H1 (cell line): ENCODE data around the gene STIM1. TPM values are rescaled to one million over a fixed set of nuclear protein-coding genes. Genes with fewer than 3 reads are reported as not detected.

Experiments
- POLR2A ChIP-seq, 2 experiments: IDR thresholded peaks; 1 replicate in 1 of 2; 2 replicates in 1 of 2; pipeline ENCODE4 v1.6.1; 2011; ENCODE audit warnings: low read depth in 2 of 2, low read length in 2 of 2, mild to moderate bottlenecking in 2 of 2; ENCODE audit errors: control extremely low read depth in 1 of 2
- RFX5 ChIP-seq: IDR thresholded peaks from 2 replicates; pipeline ENCODE4 v1.6.1; 2011; ENCODE audit warnings: low read depth, low read length, improper control_type of control experiment, borderline replicate concordance
- polyA plus RNA-seq, 7 experiments: library from polyadenylated mRNA; depleted of rRNA in 3 of 7; stranded (reverse) in 5 of 7; unstranded in 2 of 7; fragments of >200 nt in 5 of 7; fragments of 200-250 nt in 2 of 7; gene quantifications; 1 replicate in 5 of 7; 2 replicates in 1 of 7; 4 replicates in 1 of 7; pipeline versions ENCODE4 v1.2.1 to v1.2.3, GENCODE V29; 2011 to 2013; ENCODE audit warnings: missing spikeins in 2 of 7, mixed read lengths in 2 of 7
- total RNA-seq: library from RNA; stranded (reverse); fragmentation: NEBNext Ultra II Directional; extraction: Animal tissue kit (Norgen Biotek cat#: 25700); gene quantifications from 2 replicates; pipeline ENCODE4 v1.2.1, GENCODE V29; 2021
- TF ChIP-seq, protein P1 (sequence below): fragments of 300-600 bp; sonication (generic); IDR thresholded peaks from 2 replicates; pipeline ENCODE4 v1.7.1; 2012; ENCODE audit warnings: low read length, moderate library complexity, mild to moderate bottlenecking, inconsistent platforms; ENCODE audit not compliant: insufficient replicate concordance

Gene STIM1
- total and polyA plus RNA-seq, 2 of the 8 experiments (the other 6 are each of a cell fraction or from before 2014, with no cell fraction given): 11.1 to 12.2 TPM

DNA sequence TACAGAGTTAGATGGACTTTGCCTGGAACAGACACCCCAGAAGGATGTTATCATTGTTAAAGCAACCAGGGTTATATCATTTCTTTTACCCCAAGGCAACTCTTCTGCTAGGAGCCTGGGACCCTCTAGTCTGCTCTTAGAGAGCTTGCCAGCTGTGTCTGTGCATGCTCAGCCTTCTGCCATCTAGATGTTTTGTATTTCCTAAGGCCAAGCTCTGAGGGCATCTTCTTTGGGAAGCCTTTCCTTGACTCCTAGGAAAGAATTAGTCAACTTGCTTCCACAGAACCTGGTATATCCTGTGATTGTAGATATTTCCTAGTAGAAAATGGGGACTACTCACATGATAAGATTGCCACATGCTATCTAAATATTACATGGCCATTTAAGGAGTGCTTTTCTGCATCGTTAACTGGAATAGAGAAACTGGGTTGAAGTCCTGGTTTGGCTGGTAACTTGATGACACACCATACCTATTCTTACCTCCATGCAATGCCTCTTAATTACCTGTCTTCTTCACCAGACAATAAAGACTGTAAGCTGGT is 87.6 kb downstream of the STIM1 start (continued):
- TF ChIP-seq, protein P1, sequence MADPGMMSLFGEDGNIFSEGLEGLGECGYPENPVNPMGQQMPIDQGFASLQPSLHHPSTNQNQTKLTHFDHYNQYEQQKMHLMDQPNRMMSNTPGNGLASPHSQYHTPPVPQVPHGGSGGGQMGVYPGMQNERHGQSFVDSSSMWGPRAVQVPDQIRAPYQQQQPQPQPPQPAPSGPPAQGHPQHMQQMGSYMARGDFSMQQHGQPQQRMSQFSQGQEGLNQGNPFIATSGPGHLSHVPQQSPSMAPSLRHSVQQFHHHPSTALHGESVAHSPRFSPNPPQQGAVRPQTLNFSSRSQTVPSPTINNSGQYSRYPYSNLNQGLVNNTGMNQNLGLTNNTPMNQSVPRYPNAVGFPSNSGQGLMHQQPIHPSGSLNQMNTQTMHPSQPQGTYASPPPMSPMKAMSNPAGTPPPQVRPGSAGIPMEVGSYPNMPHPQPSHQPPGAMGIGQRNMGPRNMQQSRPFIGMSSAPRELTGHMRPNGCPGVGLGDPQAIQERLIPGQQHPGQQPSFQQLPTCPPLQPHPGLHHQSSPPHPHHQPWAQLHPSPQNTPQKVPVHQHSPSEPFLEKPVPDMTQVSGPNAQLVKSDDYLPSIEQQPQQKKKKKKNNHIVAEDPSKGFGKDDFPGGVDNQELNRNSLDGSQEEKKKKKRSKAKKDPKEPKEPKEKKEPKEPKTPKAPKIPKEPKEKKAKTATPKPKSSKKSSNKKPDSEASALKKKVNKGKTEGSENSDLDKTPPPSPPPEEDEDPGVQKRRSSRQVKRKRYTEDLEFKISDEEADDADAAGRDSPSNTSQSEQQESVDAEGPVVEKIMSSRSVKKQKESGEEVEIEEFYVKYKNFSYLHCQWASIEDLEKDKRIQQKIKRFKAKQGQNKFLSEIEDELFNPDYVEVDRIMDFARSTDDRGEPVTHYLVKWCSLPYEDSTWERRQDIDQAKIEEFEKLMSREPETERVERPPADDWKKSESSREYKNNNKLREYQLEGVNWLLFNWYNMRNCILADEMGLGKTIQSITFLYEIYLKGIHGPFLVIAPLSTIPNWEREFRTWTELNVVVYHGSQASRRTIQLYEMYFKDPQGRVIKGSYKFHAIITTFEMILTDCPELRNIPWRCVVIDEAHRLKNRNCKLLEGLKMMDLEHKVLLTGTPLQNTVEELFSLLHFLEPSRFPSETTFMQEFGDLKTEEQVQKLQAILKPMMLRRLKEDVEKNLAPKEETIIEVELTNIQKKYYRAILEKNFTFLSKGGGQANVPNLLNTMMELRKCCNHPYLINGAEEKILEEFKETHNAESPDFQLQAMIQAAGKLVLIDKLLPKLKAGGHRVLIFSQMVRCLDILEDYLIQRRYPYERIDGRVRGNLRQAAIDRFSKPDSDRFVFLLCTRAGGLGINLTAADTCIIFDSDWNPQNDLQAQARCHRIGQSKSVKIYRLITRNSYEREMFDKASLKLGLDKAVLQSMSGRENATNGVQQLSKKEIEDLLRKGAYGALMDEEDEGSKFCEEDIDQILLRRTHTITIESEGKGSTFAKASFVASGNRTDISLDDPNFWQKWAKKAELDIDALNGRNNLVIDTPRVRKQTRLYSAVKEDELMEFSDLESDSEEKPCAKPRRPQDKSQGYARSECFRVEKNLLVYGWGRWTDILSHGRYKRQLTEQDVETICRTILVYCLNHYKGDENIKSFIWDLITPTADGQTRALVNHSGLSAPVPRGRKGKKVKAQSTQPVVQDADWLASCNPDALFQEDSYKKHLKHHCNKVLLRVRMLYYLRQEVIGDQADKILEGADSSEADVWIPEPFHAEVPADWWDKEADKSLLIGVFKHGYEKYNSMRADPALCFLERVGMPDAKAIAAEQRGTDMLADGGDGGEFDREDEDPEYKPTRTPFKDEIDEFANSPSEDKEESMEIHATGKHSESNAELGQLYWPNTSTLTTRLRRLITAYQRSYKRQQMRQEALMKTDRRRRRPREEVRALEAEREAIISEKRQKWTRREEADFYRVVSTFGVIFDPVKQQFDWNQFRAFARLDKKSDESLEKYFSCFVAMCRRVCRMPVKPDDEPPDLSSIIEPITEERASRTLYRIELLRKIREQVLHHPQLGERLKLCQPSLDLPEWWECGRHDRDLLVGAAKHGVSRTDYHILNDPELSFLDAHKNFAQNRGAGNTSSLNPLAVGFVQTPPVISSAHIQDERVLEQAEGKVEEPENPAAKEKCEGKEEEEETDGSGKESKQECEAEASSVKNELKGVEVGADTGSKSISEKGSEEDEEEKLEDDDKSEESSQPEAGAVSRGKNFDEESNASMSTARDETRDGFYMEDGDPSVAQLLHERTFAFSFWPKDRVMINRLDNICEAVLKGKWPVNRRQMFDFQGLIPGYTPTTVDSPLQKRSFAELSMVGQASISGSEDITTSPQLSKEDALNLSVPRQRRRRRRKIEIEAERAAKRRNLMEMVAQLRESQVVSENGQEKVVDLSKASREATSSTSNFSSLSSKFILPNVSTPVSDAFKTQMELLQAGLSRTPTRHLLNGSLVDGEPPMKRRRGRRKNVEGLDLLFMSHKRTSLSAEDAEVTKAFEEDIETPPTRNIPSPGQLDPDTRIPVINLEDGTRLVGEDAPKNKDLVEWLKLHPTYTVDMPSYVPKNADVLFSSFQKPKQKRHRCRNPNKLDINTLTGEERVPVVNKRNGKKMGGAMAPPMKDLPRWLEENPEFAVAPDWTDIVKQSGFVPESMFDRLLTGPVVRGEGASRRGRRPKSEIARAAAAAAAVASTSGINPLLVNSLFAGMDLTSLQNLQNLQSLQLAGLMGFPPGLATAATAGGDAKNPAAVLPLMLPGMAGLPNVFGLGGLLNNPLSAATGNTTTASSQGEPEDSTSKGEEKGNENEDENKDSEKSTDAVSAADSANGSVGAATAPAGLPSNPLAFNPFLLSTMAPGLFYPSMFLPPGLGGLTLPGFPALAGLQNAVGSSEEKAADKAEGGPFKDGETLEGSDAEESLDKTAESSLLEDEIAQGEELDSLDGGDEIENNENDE: no peak
- TF ChIP-seq POLR2A (IDR thresholded peaks at IDR 0.05; ENCODE audit: control extremely low read depth in 1 of 2, low read depth in 2 of 2, low read length in 2 of 2) (no peak), RFX5 (no peak)
